Measurements from ENCODE around the gene HS2ST1. TPM values are rescaled to one million over a fixed set of nuclear protein-coding genes. Genes with fewer than 3 reads are reported as not detected.

The HS2ST1 gene
- total and polyA plus RNA-seq, 4 donors, result 4.1 to 20.3 (median 8.8) TPM

DNA sequence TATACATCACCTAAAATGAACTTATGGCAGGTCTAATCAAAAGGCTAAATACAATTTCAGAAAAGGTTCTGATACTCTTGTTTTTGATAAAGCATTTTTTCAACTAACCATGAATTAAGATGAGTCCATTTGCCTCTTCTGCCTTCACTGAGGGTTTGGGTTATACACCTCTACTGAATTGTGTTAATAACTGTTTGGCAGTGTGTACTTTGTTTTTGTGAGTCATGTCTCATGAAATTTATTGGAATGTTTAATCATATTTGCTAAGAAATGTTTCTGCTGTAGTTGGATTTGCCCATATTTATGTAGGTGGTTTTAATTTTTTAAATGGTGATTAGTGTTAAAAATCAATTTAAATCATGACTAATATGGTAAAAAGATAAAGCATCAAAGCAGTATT is 190.5 kb downstream of the HS2ST1 start:
- no peaks in the 10 kb centered on the region for H3K4me1 ChIP-seq (ENCODE audit: control insufficient read depth in 1 of 2, insufficient read depth in 2 of 2, low read length in 2 of 2)
- no peak overlapping the region for H3K27ac ChIP-seq (ENCODE audit: low read depth in 1 of 2, low read length in 2 of 2)
- no peaks in the 10 kb centered on the region for H3K27me3 ChIP-seq (ENCODE audit: control insufficient read depth in 1 of 2, insufficient read depth in 2 of 2, low read length in 1 of 2)
- ATAC-seq (ENCODE audit: low FRiP score), result no peak
- intact Hi-C loops (cut with DNase I), result no loop called here
- peaks cover 0 to 1% of the 10 kb centered on the region in 2 donors for H3K36me3 ChIP-seq (ENCODE audit: control insufficient read depth in 1 of 2, insufficient read depth in 2 of 2, low read length in 1 of 2)
- no peak overlapping the region for H3K4me3 ChIP-seq (ENCODE audit: low read length in 2 of 2)
- DNase-seq, result no peak
- H3K9me3 ChIP-seq (ENCODE audit: control insufficient read depth, low read length), result peaks cover 2% of the 10 kb centered on the region

DNA sequence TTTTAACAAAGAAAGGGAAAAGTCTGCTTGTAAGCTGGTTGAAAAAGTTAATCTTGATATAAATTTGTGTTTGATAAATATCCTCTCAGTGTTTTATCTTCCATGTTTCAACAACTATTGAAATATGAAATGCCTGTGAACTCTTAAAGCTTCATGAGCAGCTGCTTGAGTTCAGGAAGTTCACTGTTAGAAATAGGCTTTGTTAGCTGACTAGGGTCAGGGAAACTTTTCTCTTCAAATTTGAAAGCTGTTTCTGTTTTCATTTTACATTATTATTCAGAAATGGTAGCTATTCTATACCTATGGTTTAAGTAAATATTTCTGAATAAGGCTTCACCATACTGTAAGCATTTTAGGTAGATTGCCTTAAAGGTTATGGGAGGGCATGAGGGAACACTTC is 191.7 kb downstream of the HS2ST1 start:
- no peak overlapping the region for H3K4me3 ChIP-seq (ENCODE audit: low read length in 2 of 2)
- H3K27ac ChIP-seq (ENCODE audit: low read depth in 1 of 2, low read length in 2 of 2), result no peak overlapping the region
- no peaks in the 10 kb centered on the region for H3K36me3 ChIP-seq (ENCODE audit: control insufficient read depth in 1 of 2, insufficient read depth in 2 of 2, low read length in 1 of 2)
- H3K4me1 ChIP-seq (ENCODE audit: control insufficient read depth in 1 of 2, insufficient read depth in 2 of 2, low read length in 2 of 2), result no peaks in the 10 kb centered on the region
- DNase-seq (no peak), ATAC-seq (ENCODE audit: low FRiP score) (no peak)
- no peaks in the 10 kb centered on the region for H3K9me3 ChIP-seq (ENCODE audit: control insufficient read depth, low read length)
- intact Hi-C loops (cut with DNase I), result no loop called here
- H3K27me3 ChIP-seq (ENCODE audit: control insufficient read depth in 1 of 2, insufficient read depth in 2 of 2, low read length in 1 of 2), result no peaks in the 10 kb centered on the region

DNA sequence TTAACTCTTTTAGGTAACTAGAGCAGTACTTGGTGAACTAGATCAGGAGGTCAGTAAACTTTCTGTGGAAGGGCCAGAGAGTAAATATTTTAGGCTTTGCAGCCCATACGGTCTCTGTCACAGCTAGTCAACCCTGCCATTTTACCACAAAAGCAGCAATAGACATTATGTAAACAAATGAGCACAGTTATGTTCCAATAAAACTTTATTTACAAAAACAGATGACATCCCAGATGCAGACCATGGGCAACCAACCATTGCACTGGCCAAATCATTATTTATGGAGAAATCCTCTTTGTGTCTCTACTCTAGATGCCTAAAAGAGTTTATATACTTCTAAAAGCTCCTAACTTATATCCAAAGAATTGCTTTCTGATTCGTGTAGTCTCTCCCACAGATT is 192.4 kb downstream of the HS2ST1 start:
- Histone ChIP-seq H3K27ac (ENCODE audit: low read depth in 1 of 2, low read length in 2 of 2) (no peak overlapping the region), H3K9me3 (ENCODE audit: control insufficient read depth, low read length) (no peaks in the 10 kb centered on the region), H3K4me1 (ENCODE audit: control insufficient read depth in 1 of 2, insufficient read depth in 2 of 2, low read length in 2 of 2) (no peaks in the 10 kb centered on the region), H3K36me3 (ENCODE audit: control insufficient read depth in 1 of 2, insufficient read depth in 2 of 2, low read length in 1 of 2) (no peaks in the 10 kb centered on the region), H3K27me3 (ENCODE audit: control insufficient read depth in 1 of 2, insufficient read depth in 2 of 2, low read length in 1 of 2) (no peaks in the 10 kb centered on the region), H3K4me3 (ENCODE audit: low read length in 2 of 2) (no peak overlapping the region)
- ATAC-seq (ENCODE audit: low FRiP score) (no peak), DNase-seq (no peak)
- WGBS, 2 donors, result 90 to 95% methylated on average over 2 of the region's 2 CpGs
- intact Hi-C loops (cut with DNase I), result no loop called here

DNA sequence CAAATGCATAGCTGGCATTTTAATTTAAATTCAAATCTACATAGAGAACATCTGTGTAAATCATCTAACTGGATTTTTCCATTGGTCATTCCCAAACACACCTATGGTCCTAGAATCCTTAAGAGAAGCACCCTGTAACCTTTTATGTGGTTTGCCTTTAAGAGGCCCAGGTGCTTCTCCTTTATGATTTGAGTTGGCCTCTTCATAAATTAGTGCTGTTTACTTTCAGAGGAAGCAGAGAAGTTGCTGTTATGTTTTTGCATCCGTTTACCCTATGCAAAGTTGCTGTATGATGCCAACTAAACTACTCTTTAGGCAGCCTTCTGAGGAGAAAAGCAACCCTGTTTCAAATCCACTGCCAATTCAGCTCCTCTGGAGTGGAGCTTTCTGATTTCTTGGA is 193.8 kb downstream of the HS2ST1 start:
- intact Hi-C loops (cut with DNase I), result no loop called here
- 92 to 94% methylated on average over 1 of the region's 1 CpG for WGBS, 2 donors
- H3K36me3 ChIP-seq (ENCODE audit: control insufficient read depth in 1 of 2, insufficient read depth in 2 of 2, low read length in 1 of 2), result no peaks in the 10 kb centered on the region

DNA sequence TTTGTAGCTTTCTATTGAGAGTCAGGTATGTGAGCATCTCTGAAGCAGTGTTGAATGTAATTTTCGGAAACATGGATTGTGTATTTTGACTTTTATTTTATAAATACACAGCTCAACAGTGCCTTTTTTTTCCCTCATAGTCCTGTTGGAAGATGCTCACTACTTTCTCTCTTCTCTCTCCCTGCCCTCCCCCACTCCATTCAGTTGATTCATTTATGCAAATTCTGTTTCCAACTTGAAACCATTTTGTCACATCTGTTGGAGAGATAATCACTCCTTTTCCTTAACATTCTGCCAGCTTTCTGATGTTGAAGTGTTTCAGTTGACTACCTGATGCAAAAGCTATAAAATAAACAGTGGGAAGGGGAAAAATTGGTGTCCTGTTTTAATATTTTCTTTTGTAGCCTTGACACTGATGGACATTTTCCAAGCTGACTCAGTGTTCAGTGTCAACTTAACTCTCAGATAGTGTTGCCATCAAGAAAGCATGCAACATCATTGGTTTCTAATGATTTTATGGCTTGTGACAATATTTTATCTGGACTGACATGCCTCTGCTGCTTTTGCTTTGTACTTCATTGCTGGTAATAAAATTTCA is 194.5 kb downstream of the HS2ST1 start:
- no peaks in the 10 kb centered on the region for H3K4me1 ChIP-seq (ENCODE audit: control insufficient read depth in 1 of 2, insufficient read depth in 2 of 2, low read length in 2 of 2)
- WGBS, 2 donors, result 86 to 90% methylated on average over 1 of the region's 1 CpG
- H3K27ac ChIP-seq (ENCODE audit: low read depth in 1 of 2, low read length in 2 of 2), result no peak overlapping the region
- H3K4me3 ChIP-seq (ENCODE audit: low read length in 2 of 2), result no peak overlapping the region
- no peaks in the 10 kb centered on the region for H3K9me3 ChIP-seq (ENCODE audit: control insufficient read depth, low read length)
- intact Hi-C loops (cut with DNase I), result no loop called here
- DNase-seq, result no peak
- no peak for ATAC-seq (ENCODE audit: low FRiP score)
- no peaks in the 10 kb centered on the region for H3K36me3 ChIP-seq (ENCODE audit: control insufficient read depth in 1 of 2, insufficient read depth in 2 of 2, low read length in 1 of 2)
- H3K27me3 ChIP-seq (ENCODE audit: control insufficient read depth in 1 of 2, insufficient read depth in 2 of 2, low read length in 1 of 2), result no peaks in the 10 kb centered on the region

More for the DNA sequence above, 193.8 kb downstream of the HS2ST1 start:
- ATAC-seq (ENCODE audit: low FRiP score) (no peak), DNase-seq (no peak)
- Histone ChIP-seq H3K27me3 (ENCODE audit: control insufficient read depth in 1 of 2, insufficient read depth in 2 of 2, low read length in 1 of 2) (no peaks in the 10 kb centered on the region), H3K27ac (ENCODE audit: low read depth in 1 of 2, low read length in 2 of 2) (no peak overlapping the region), H3K4me3 (ENCODE audit: low read length in 2 of 2) (no peak overlapping the region), H3K4me1 (ENCODE audit: control insufficient read depth in 1 of 2, insufficient read depth in 2 of 2, low read length in 2 of 2) (no peaks in the 10 kb centered on the region), H3K9me3 (ENCODE audit: control insufficient read depth, low read length) (no peaks in the 10 kb centered on the region)

DNA sequence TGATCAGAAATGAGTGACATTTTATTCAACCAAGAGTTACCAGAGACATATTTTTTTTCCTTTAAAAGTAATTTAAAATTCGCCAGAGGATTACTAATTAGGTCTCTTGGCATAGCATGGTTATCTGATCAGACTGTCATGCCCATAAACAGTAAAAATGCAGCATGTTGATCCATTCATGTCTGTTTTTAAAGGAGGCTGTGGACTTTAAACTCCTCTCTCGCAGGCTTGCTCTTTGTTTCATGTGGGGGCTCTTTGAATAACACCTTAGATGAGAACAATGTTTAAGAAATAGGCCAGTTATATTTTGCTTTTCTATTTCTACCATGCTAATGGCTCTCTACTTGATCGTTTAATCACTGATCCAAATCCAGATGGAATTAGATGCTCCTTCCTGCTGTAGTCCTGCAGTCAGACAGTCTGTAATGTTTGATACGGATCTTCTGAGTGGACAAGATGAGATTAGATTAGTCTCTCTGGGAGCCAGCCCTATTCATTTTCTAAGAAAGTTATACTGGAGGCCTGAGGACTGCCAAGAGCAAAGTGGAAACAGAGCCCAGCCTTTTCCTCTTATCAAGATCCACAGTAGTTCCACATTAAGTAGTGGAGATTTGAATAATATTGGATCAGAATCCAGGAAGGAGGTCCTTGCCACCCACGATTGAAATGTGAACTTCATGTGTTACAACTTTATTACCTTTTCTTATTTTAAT is 197.4 kb downstream of the HS2ST1 start:
- H3K36me3 ChIP-seq (ENCODE audit: control insufficient read depth in 1 of 2, insufficient read depth in 2 of 2, low read length in 1 of 2), result no peaks in the 10 kb centered on the region
- DNase-seq (no peak), ATAC-seq (ENCODE audit: low FRiP score) (no peak)
- 37 to 38% methylated on average over 5 of the region's 5 CpGs for WGBS, 2 donors
- H3K27ac ChIP-seq (ENCODE audit: low read depth in 1 of 2, low read length in 2 of 2), result no peak overlapping the region
- H3K27me3 ChIP-seq (ENCODE audit: control insufficient read depth in 1 of 2, insufficient read depth in 2 of 2, low read length in 1 of 2), result no peaks in the 10 kb centered on the region
- H3K4me1 ChIP-seq (ENCODE audit: control insufficient read depth in 1 of 2, insufficient read depth in 2 of 2, low read length in 2 of 2), result no peaks in the 10 kb centered on the region
- intact Hi-C loops (cut with DNase I), result no loop called here
- no peaks in the 10 kb centered on the region for H3K9me3 ChIP-seq (ENCODE audit: control insufficient read depth, low read length)
- H3K4me3 ChIP-seq (ENCODE audit: low read length in 2 of 2), result no peak overlapping the region

DNA sequence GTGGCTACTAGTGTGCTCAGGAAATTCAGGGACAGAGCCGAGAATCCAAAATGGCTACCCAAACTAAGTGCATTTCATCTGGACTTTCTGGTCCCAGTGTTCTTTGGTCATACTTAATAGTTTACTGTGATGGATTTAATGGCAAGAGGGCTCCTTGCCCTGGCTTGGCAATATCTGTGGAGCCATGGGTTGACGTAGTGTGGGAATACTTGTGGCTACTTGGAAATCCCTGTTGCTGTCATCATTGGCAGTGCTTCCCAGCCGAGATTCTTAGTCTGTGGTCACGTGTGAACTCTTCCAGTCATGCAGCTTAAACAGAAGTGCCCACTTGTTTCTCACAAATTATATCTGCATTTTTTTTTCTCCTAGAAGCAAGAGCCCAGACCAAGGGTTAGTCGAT is 198.9 kb downstream of the HS2ST1 start:
- peak; percentile 74 for ATAC-seq (ENCODE audit: low FRiP score)
- 26 to 49% methylated on average over 5 of the region's 5 CpGs for WGBS, 2 donors
- peak in 1 of 2 donors; percentile 61 for DNase-seq

DNA sequence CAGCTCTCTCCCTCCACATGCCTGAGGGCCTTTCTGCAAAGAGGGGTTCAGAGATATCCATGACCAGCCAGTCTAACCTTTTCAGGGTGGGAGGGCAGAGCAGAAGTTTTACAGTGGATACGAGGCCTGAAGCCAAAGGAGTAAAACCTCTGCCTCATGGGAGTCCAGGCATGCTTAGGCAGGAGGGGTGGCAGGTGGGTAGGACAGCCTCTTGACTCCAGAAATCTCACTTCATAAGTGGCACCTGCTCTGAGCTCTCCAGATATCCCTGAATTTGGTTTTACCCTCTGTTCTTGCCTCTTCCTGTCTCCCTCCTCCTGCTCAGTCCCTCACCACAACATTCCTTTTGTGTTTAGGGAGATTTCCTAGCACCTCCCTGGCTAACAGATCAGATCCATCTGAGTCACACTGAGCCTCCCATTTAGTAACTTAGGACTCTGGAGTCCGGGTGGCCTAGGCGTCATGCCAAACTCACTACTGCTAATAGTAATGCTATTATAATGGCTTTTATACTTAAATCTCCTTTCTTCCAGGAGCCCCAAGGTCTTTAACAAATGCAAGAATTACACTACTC is 201.0 kb downstream of the HS2ST1 start:
- DNase-seq (no peak), ATAC-seq (ENCODE audit: low FRiP score) (no peak)
- WGBS, 2 donors, result 71 to 79% methylated on average over 3 of the region's 3 CpGs
- H3K36me3 ChIP-seq (ENCODE audit: control insufficient read depth in 1 of 2, insufficient read depth in 2 of 2, low read length in 1 of 2), result no peaks in the 10 kb centered on the region
- no peaks in the 10 kb centered on the region for H3K27me3 ChIP-seq (ENCODE audit: control insufficient read depth in 1 of 2, insufficient read depth in 2 of 2, low read length in 1 of 2)
- H3K4me1 ChIP-seq (ENCODE audit: control insufficient read depth in 1 of 2, insufficient read depth in 2 of 2, low read length in 2 of 2), result no peaks in the 10 kb centered on the region
- no peak overlapping the region for H3K27ac ChIP-seq (ENCODE audit: low read depth in 1 of 2, low read length in 2 of 2)
- intact Hi-C loops (cut with DNase I), result no loop called here
- H3K9me3 ChIP-seq (ENCODE audit: control insufficient read depth, low read length), result no peaks in the 10 kb centered on the region
- no peak overlapping the region for H3K4me3 ChIP-seq (ENCODE audit: low read length in 2 of 2)

More for the DNA sequence above, 198.9 kb downstream of the HS2ST1 start:
- intact Hi-C loops (cut with DNase I), result no loop called here
- Histone ChIP-seq H3K36me3 (ENCODE audit: control insufficient read depth in 1 of 2, insufficient read depth in 2 of 2, low read length in 1 of 2) (no peaks in the 10 kb centered on the region), H3K27me3 (ENCODE audit: control insufficient read depth in 1 of 2, insufficient read depth in 2 of 2, low read length in 1 of 2) (no peaks in the 10 kb centered on the region), H3K27ac (ENCODE audit: low read depth in 1 of 2, low read length in 2 of 2) (no peak overlapping the region), H3K4me3 (ENCODE audit: low read length in 2 of 2) (no peak overlapping the region), H3K9me3 (ENCODE audit: control insufficient read depth, low read length) (no peaks in the 10 kb centered on the region), H3K4me1 (ENCODE audit: control insufficient read depth in 1 of 2, insufficient read depth in 2 of 2, low read length in 2 of 2) (no peaks in the 10 kb centered on the region)

DNA sequence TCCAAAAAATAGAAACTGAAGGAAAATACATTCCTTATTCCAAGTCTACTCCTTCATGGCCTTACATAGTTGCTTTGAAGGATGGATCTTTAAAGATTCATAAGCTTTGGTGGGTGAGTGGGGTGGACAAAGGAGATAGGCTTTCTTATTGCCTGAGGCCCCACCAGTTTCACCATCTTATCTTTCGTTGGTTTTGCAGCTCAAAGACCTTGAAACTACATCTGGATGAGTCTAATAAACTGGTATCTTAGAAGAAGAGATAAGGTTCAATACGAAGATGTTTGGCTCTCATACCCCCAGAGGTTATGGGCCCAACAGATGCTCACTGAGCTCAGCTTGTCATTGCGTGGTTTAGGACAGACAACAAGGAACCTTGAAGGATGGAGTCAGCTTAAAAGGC is 201.5 kb downstream of the HS2ST1 start:
- Histone ChIP-seq H3K4me3 (ENCODE audit: low read length in 2 of 2) (no peak overlapping the region), H3K27me3 (ENCODE audit: control insufficient read depth in 1 of 2, insufficient read depth in 2 of 2, low read length in 1 of 2) (no peaks in the 10 kb centered on the region), H3K27ac (ENCODE audit: low read depth in 1 of 2, low read length in 2 of 2) (no peak overlapping the region), H3K4me1 (ENCODE audit: control insufficient read depth in 1 of 2, insufficient read depth in 2 of 2, low read length in 2 of 2) (no peaks in the 10 kb centered on the region), H3K36me3 (ENCODE audit: control insufficient read depth in 1 of 2, insufficient read depth in 2 of 2, low read length in 1 of 2) (no peaks in the 10 kb centered on the region), H3K9me3 (ENCODE audit: control insufficient read depth, low read length) (no peaks in the 10 kb centered on the region)
- DNase-seq (no peak), ATAC-seq (ENCODE audit: low FRiP score) (no peak)
- intact Hi-C loops (cut with DNase I), result no loop called here
- 93% methylated on average over 3 of the region's 3 CpGs for WGBS, 2 donors

All from aorta (tissue), 5 donors.